CD4-positive, alpha-beta T cell treated with Interleukin-17A for 1 hour (primary cell): ENCODE measurements around the gene TGOLN2.
"Not testable (repeated sequence)": the region's sequence is repeated elsewhere in the genome, so short reads cannot be mapped to it uniquely, and the experiment has no call there.

Source experiments
- DNase-seq: peaks from one replicate; pipeline ENCODE4 v3.0.0-alpha.2; 2020

TGOLN2 gene

DNA sequence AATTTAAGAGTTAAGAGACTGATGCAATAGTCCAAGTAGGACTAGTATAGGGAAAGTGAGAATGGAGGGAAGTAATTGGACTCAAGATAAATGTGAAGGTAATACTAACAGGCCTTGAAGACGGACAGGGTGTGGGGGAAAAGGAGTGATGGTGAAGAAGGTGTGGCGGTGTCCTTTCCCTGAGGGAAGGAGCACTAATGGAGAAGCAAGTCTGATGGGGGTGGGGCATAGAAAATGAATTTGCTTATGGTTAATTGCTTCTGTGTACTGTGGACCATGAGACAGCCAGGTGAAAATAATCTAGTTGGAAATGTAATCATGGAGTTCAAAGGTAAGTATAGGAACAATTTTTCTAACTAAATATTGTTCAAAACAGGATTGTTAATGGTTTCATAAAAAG is 7.1 kb upstream of the TGOLN2 start:
- no peak for DNase-seq

DNA sequence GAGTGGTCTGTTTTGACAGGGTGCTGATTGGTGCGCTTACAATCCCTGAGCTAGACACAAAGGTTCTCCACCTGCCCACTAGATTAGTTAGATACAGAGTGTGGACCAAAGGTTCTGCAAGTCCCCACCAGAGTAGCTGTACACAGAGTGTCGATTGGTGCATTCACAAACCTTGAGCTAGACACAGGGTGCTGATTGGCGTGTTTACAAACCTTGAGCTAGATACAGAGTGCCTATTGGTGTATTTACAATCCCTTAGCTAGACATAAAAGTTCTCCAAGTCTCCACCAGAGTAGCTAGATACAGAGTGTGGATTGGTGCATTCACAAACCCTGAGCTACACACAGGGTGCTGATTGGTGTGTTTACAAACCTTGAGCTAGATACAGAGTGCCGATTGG is 6.1 kb upstream of the TGOLN2 start:
- not testable (repeated sequence) for DNase-seq

GRCh38 chr2:85330839-85331636 is 3.2 kb upstream of the TGOLN2 start:
- no peak for DNase-seq

- DNase-seq = not testable (repeated sequence)
Measured at GRCh38 chr2:85329701-85330100, 1.9 kb upstream of the TGOLN2 start.

DNA sequence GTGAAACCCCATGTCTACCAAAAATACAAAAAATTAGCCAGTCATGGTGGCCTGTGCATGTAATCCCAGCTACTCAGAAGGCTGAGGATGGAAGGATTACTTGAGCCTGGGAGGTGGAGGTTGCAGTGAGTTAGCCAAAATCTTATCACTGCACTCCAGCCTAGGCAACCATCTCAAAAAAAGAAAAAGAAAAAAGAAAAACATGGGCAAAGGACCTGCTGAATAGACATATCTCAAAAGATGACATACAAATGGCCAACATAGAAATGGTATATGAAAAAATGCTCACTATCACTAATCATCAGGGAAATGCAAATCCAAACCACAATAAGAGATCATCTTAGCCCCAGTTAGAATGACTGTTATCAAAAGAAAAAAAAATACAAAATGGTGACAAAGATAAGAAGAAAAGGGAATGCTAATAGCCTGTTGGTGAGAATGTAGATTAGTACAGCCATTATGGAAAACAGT is 1.4 kb upstream of the TGOLN2 start:
- DNase-seq = no peak

GRCh38 chr2:85327160-85327821 is 498 bp downstream of the TGOLN2 start:
- peak; percentile 61 for DNase-seq

GRCh38 chr2:85326406-85327159 is 1.2 kb downstream of the TGOLN2 start:
- peak; percentile 65 for DNase-seq

- no peak for DNase-seq
Measured at GRCh38 chr2:85325466-85325811, 2.4 kb downstream of the TGOLN2 start.

DNA sequence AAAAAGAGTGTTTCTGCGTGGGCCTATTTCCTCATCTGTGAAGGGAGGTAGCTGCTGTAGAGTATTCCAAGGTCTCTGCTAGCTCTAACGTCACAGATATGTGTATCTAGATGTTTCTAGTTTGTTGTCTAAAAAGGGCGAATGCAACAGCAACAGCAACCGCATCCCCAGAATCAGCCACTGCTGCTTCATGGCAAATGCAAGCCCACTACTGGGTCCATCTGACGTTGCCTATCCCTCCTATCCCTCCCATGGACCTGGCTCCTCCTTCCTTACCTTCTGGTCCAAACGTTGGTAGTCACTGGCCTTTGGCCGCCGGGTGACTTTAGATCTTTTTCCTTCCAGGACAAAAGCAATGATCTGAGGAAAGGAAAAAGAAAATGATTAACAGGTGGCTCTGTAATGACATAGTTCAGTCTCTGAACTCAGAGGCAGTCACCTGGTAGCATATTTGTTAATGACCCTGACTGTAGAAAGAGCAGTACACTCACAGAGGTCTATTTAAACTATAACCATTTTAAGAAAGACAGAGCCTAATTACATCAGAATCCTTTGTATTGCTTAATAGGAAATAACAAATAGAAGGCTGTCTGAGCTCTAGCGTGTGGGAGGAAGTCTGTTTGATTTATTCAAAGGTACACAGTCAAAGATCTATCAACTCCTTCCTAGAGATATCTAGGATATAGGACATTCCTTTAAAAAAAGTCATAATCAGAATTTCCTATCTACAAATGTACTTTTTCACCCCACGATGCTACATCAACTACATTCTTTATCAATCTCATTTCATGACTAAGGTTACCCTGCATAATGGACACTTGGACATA is 2.9 kb downstream of the TGOLN2 start:
- DNase-seq = no peak

DNA sequence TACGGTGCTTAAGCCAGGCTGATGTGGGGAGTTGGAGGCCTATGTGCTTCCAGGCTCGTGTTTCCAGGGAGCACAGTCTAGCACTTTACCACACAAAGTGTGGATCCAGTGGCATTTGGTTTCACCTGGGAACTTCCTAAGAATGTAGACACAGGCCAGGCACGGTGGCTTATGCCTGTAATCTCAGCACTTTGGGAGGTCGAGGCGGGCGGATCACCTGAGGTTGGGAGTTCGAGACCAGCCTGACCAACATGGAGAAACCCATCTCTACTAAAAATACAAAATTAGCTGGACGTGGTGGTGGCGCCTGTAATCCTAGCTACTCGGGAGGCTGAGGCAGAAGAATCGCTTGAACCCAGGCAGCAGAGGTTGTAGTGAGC is 3.8 kb downstream of the TGOLN2 start:
- not testable (repeated sequence) for DNase-seq

DNA sequence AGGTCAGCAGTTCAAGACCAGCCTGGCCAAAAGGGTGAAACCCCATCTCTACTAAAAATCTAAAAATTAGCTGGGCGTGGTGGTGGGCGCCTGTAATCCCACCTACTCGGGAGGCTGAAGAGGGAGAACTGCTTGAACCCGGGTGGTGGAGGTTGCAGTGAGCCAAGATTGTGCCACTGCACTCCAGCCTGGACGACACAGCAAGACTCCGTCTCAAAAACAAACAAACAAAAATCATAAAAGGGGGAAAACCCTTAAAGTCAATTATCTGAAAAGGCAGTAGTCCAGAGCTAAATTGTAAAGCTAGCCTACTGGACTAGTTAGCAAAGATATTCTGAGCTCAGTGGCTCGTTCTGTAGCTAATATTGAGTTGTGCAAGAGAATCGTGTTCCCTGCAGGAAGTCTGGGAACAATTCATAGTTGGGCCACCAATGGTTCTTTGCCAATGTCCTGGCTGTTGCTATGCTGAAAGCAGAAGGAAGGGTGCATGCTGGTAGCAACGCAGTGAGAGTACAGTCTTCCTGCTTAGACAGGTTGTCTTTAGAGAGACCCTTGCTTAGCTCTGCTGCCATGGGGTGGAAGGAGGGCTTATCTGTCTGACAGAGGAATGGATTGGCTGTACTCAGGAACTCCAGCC is 4.3 kb downstream of the TGOLN2 start:
- no peak for DNase-seq

GRCh38 chr2:85319796-85320195 is 8.0 kb downstream of the TGOLN2 start:
- DNase-seq = no peak

- no peak for DNase-seq
Measured at GRCh38 chr2:85318222-85319074, 9.3 kb downstream of the TGOLN2 start.

- DNase-seq = not testable (repeated sequence)
Measured at GRCh38 chr2:85315921-85316320, 11.9 kb downstream of the TGOLN2 start.

DNA sequence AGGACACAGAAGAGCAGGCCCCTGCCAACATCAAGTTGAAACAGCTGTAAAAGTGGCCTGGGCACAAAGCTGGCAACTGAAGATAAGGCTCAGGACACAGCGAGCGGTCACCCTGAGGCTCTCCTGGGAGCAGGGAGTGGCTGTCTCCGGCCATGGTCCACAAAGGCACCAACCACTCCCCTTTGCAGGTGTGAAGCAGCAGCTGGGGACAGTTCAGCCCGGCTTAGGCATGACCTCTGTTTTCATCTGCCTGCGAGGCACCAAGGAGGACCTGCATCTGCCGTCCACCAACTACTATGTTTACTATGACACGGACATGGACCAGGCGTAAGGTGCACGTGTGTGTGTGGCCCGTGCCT is 12.9 kb downstream of the TGOLN2 start:
- DNase-seq = no peak

DNA sequence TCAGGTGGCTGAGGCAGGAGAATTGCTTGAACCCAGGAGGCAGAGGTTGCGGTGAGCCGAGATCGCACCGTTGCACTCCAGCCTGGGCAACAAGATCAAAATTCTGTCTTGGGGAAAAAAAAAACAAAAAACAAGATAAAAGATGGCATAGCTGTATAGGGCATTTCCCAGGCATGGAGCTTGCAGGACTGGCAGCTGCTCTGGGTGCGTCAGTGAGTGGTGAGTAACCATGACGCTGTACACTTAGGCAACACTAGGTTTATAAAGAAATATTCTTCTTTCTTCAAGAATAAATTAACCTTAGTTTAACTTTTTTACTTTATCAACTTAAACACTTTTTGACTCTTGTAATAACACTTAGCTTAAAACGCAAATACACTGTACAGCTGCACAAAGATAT is 15.4 kb downstream of the TGOLN2 start:
- no peak for DNase-seq

DNA sequence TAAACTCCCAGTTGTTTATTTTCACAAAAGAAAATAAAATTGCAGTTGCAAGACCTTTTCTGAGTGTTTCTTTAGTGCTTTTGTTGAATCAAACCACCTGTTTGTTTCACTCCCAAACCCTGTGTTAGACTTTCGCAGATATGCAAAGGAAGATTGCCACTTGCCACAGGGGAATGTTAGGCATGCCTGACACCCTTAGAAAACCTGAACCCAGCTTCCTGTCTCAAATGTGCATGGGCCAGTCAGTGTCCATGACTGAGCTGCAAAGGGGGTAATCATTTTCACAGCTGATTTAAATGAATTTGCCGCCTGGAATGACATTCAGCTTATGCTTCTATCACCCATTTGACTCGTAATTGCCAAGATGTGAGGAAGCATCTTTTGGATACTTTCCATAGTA is 17.5 kb downstream of the TGOLN2 start:
- DNase-seq = no peak

DNA sequence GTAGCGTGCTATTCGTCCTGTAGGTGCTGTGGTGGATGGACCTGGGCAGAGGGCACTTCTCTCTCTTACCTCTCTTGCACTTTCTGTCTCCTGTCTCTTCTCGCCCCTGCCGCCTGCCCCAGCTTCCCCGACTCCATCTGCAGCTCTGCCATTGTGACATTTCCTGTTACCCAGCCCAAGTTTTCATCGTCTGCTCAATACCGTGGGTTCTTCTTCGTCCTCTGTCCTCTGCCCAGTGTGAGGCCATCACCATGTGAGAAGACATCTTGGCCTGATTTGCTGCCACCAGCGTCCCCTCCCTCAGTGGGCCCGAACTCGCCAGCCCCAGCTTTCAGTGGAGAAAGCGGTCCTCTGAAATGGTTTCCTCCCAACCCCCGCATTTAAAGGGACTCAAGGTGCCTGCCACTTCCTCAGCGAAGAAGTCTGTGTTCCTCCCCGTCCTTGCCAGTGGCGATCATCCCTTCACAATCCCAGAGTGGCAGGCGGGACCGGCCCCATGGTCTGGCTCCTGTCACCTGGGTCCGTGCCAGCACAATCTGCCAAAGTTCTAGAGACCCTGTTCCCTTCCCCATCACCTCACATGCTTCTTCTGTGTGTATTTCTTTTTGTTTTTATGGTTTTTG is 18.0 kb downstream of the TGOLN2 start:
- peak; percentile 23 for DNase-seq

- DNase-seq = no peak
Measured at GRCh38 chr2:85308896-85309555, 18.8 kb downstream of the TGOLN2 start.

GRCh38 chr2:85308201-85308600 is 19.6 kb downstream of the TGOLN2 start:
- DNase-seq = no peak

- DNase-seq = no peak
Measured at GRCh38 chr2:85307527-85307897, 20.3 kb downstream of the TGOLN2 start.
